Adrenal gland (tissue), 5 donors: ENCODE data around the gene CYBA.

Experiments
- CTCF ChIP-seq, 6 experiments: fragments of 450-650 bp in 4 of 6; fragments of 200-600 bp in 2 of 6; sonication (generic) in 1 of 6; IDR thresholded peaks; 1 replicate in 5 of 6; 2 replicates in 1 of 6; pipeline versions ENCODE4 v1.5.1 to v1.8.0; 2016 to 2021; ENCODE audit warnings: antibody characterized with exemption in 6 of 6, mild to moderate bottlenecking in 2 of 6, moderate library complexity in 1 of 6
- POLR2A ChIP-seq, 2 donors: fragments of 450-650 bp; IDR thresholded peaks; one replicate each; pipeline ENCODE4 v1.6.1; 2017; ENCODE audit warnings: antibody characterized with exemption in 2 of 2, mild to moderate bottlenecking in 2 of 2, moderate library complexity in 1 of 2
- donor health status: DM: no; HTN: no; CAD: no.

- TF ChIP-seq CTCF (IDR thresholded peaks at IDR 0.05) (no peak), POLR2A (IDR thresholded peaks at IDR 0.05) (no peak)
Observed at GRCh38 chr16:88600539-88600896, 50.3 kb downstream of the CYBA start.
